A204.1 (cell line): Measurements from ENCODE around the gene SIGLEC9.

Experiments
- FAIRE-seq: peaks from 2 replicates; lab custom pipeline; 2012; peaks lifted over from hg19 to GRCh38; lab: Jason Lieb, UNC

SIGLEC9 gene

GRCh38 chr19:51097166-51097738 is 27.5 kb upstream of the SIGLEC9 start:
- no peak for FAIRE-seq

GRCh38 chr19:51097796-51098195 is 26.9 kb upstream of the SIGLEC9 start:
- no peak for FAIRE-seq

- no peak for FAIRE-seq
Observed at GRCh38 chr19:51098365-51099046, 26.2 kb upstream of the SIGLEC9 start.

GRCh38 chr19:51099047-51099382 is 25.7 kb upstream of the SIGLEC9 start:
- FAIRE-seq = no peak

GRCh38 chr19:51100601-51101000 is 24.1 kb upstream of the SIGLEC9 start:
- FAIRE-seq = no peak

- FAIRE-seq = no peak
Observed at GRCh38 chr19:51101171-51101865, 23.4 kb upstream of the SIGLEC9 start.

GRCh38 chr19:51102991-51103390 is 21.7 kb upstream of the SIGLEC9 start:
- no peak for FAIRE-seq

GRCh38 chr19:51103926-51104341 is 20.8 kb upstream of the SIGLEC9 start:
- no peak for FAIRE-seq

- FAIRE-seq = no peak
Observed at GRCh38 chr19:51107406-51108065, 17.2 kb upstream of the SIGLEC9 start.

- peak; percentile 98 for FAIRE-seq
Observed at GRCh38 chr19:51108066-51108804, 16.5 kb upstream of the SIGLEC9 start, which contains the start of gene CTU1. Gene CTU1 (minus strand): TSS chr19:51108409. CDS start chr19:51104569, 3,840 bp downstream.

GRCh38 chr19:51108805-51109146 is 15.9 kb upstream of the SIGLEC9 start:
- no peak for FAIRE-seq

- no peak for FAIRE-seq
Observed at GRCh38 chr19:51110666-51110971, 14.1 kb upstream of the SIGLEC9 start.

- FAIRE-seq = no peak
Observed at GRCh38 chr19:51111606-51112005, 13.1 kb upstream of the SIGLEC9 start.

GRCh38 chr19:51114087-51114729 is 10.5 kb upstream of the SIGLEC9 start:
- no peak for FAIRE-seq

GRCh38 chr19:51116736-51117286 is 7.9 kb upstream of the SIGLEC9 start:
- no peak for FAIRE-seq

- no peak for FAIRE-seq
Observed at GRCh38 chr19:51119101-51119500, 5.6 kb upstream of the SIGLEC9 start.

- no peak for FAIRE-seq
Observed at GRCh38 chr19:51119611-51120010, 5.1 kb upstream of the SIGLEC9 start.

GRCh38 chr19:51120160-51120559 is 4.5 kb upstream of the SIGLEC9 start:
- no peak for FAIRE-seq

- no peak for FAIRE-seq
Observed at GRCh38 chr19:51121257-51121656, 3.4 kb upstream of the SIGLEC9 start.

GRCh38 chr19:51122112-51122981 is 2.4 kb upstream of the SIGLEC9 start:
- FAIRE-seq = no peak

- no peak for FAIRE-seq
Observed at GRCh38 chr19:51123381-51123800, 1.3 kb upstream of the SIGLEC9 start.
